ENCODE measurements around the gene NELFE.
"Not testable (repeated sequence)": the region's sequence is repeated elsewhere in the genome, so short reads cannot be mapped to it uniquely, and the experiment has no call there.

The NELFE gene

DNA sequence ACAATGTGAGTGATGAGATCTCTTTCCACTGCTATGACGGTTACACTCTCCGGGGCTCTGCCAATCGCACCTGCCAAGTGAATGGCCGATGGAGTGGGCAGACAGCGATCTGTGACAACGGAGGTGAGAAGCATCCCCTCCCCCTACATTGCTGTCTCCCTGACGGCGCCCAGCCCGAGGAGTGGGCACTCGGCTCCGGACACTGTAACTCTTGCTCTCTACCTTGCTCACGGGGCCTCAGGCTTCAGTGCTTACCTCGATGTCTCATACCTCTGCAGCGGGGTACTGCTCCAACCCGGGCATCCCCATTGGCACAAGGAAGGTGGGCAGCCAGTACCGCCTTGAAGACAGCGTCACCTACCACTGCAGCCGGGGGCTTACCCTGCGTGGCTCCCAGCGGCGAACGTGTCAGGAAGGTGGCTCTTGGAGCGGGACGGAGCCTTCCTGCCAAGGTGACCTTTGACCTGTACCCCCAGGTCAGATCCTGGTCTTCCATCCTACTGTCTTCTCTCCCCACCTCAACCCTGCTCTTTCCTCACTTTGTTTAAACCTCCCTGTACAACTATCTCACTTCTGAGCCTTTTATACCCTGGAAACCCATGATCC, 11.6 kb downstream of the NELFE start:
- FAIRE-seq (no peak), DNase-seq (ENCODE audit: insufficient read length, low spot score) (no peak)
- TF ChIP-seq POU2F2 (IDR thresholded peaks at IDR 0.05; ENCODE audit: low read depth, low read length), result no peak
- TF ChIP-seq TAF1 (IDR thresholded peaks at IDR 0.05; ENCODE audit: low read depth, low read length), result no peak
- TF ChIP-seq POLR2AphosphoS5 (IDR thresholded peaks at IDR 0.05; ENCODE audit: low read depth, low read length), result no peak
- no peak for TF ChIP-seq SPI1 (IDR thresholded peaks at IDR 0.05; ENCODE audit: low read depth, low read length)
- no peak for TF ChIP-seq POLR2A (IDR thresholded peaks at IDR 0.05; ENCODE audit: low read depth, low read length)
- TF ChIP-seq PAX5 (IDR thresholded peaks at IDR 0.05; ENCODE audit: insufficient read depth, low read length, severe bottlenecking), result no peak

DNA sequence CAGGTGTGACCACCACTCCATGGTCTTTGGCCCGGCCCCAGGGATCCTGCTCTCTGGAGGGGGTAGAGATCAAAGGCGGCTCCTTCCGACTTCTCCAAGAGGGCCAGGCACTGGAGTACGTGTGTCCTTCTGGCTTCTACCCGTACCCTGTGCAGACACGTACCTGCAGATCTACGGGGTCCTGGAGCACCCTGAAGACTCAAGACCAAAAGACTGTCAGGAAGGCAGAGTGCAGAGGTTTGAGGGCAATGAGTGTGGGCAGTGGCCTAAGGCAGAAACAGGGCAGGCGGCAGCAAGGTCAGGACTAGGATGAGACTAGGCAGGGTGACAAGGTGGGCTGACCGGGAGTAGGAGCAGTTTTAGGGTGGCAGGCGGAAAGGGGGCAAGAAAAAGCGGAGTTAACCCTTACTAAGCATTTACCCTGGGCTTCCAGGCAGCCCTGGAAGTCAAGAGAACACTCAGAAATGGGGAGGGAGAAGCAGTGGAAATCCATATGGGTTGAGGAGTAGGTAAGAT, 12.3 kb downstream of the NELFE start:
- no peak for DNase-seq (ENCODE audit: insufficient read length, low spot score)
- no peak for FAIRE-seq
- TF ChIP-seq PAX5 (IDR thresholded peaks at IDR 0.05; ENCODE audit: insufficient read depth, low read length, severe bottlenecking) (no peak), SPI1 (IDR thresholded peaks at IDR 0.05; ENCODE audit: low read depth, low read length) (no peak), TAF1 (IDR thresholded peaks at IDR 0.05; ENCODE audit: low read depth, low read length) (no peak), POLR2A (IDR thresholded peaks at IDR 0.05; ENCODE audit: low read depth, low read length) (no peak), POLR2AphosphoS5 (IDR thresholded peaks at IDR 0.05; ENCODE audit: low read depth, low read length) (no peak), POU2F2 (IDR thresholded peaks at IDR 0.05; ENCODE audit: low read depth, low read length) (no peak)

DNA sequence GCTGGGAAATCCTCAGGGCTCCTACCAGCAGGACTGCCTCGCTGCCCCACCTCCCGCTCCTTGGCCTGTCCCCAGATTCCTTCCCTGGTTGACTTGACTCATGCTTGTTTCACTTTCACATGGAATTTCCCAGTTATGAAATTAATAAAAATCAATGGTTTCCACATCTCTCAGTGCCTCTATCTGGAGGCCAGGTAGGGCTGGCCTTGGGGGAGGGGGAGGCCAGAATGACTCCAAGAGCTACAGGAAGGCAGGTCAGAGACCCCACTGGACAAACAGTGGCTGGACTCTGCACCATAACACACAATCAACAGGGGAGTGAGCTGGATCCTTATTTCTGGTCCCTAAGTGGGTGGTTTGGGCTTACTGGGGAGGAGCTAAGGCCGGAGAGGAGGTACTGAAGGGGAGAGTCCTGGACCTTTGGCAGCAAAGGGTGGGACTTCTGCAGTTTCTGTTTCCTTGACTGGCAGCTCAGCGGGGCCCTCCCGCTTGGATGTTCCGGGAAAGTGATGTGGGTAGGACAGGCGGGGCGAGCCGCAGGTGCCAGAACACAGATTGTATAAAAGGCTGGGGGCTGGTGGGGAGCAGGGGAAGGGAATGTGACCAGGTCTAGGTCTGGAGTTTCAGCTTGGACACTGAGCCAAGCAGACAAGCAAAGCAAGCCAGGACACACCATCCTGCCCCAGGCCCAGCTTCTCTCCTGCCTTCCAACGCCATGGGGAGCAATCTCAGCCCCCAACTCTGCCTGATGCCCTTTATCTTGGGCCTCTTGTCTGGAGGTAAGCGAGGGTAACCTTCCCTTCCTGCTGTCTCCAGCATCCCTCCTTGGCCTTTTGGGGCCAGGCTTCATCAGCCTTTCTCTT, 13.0 kb downstream of the NELFE start, which contains the start of gene CFB:
TSS of gene CFB (plus strand) at position 589 of the 863 bp plus-strand sequence. CDS start at position 716, 127 bp downstream.
- DNase-seq (ENCODE audit: insufficient read length, low spot score) (no peak), FAIRE-seq (no peak)
- TF ChIP-seq TAF1 (IDR thresholded peaks at IDR 0.05; ENCODE audit: low read depth, low read length) (no peak), SPI1 (IDR thresholded peaks at IDR 0.05; ENCODE audit: low read depth, low read length) (no peak), PAX5 (IDR thresholded peaks at IDR 0.05; ENCODE audit: insufficient read depth, low read length, severe bottlenecking) (no peak), POLR2A (IDR thresholded peaks at IDR 0.05; ENCODE audit: low read depth, low read length) (no peak), POLR2AphosphoS5 (IDR thresholded peaks at IDR 0.05; ENCODE audit: low read depth, low read length) (no peak), POU2F2 (IDR thresholded peaks at IDR 0.05; ENCODE audit: low read depth, low read length) (no peak)

DNA sequence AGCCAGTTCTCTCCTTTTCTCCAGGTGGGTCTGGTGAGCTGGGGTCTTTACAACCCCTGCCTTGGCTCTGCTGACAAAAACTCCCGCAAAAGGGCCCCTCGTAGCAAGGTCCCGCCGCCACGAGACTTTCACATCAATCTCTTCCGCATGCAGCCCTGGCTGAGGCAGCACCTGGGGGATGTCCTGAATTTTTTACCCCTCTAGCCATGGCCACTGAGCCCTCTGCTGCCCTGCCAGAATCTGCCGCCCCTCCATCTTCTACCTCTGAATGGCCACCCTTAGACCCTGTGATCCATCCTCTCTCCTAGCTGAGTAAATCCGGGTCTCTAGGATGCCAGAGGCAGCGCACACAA, 13.6 kb downstream of the NELFE start:
- no peak for FAIRE-seq
- DNase-seq (ENCODE audit: insufficient read length, low spot score), result no peak
- TF ChIP-seq POU2F2 (IDR thresholded peaks at IDR 0.05; ENCODE audit: low read depth, low read length), result no peak
- no peak for TF ChIP-seq POLR2AphosphoS5 (IDR thresholded peaks at IDR 0.05; ENCODE audit: low read depth, low read length)
- no peak for TF ChIP-seq POLR2A (IDR thresholded peaks at IDR 0.05; ENCODE audit: low read depth, low read length)
- no peak for TF ChIP-seq TAF1 (IDR thresholded peaks at IDR 0.05; ENCODE audit: low read depth, low read length)
- no peak for TF ChIP-seq SPI1 (IDR thresholded peaks at IDR 0.05; ENCODE audit: low read depth, low read length)
- TF ChIP-seq PAX5 (IDR thresholded peaks at IDR 0.05; ENCODE audit: insufficient read depth, low read length, severe bottlenecking), result no peak

DNA sequence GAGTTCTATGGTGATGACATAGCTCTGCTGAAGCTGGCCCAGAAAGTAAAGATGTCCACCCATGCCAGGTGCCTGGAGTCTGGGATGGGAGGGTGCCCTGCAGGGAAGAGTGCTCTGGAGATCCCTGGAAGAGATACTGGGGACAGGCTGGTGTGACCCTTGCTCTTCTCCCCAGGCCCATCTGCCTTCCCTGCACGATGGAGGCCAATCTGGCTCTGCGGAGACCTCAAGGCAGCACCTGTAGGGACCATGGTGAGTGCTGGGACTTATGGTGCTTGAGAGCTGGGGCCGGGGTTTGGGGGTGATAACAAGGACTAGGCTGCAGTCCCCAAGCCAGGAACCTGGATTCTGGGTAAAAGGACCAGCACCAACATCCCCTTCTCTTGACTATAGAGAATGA, 15.0 kb downstream of the NELFE start:
- TF ChIP-seq POU2F2 (IDR thresholded peaks at IDR 0.05; ENCODE audit: low read depth, low read length), result no peak
- no peak for TF ChIP-seq SPI1 (IDR thresholded peaks at IDR 0.05; ENCODE audit: low read depth, low read length)
- TF ChIP-seq POLR2A (IDR thresholded peaks at IDR 0.05; ENCODE audit: low read depth, low read length), result no peak
- TF ChIP-seq POLR2AphosphoS5 (IDR thresholded peaks at IDR 0.05; ENCODE audit: low read depth, low read length), result no peak
- no peak for TF ChIP-seq PAX5 (IDR thresholded peaks at IDR 0.05; ENCODE audit: insufficient read depth, low read length, severe bottlenecking)
- no peak for TF ChIP-seq TAF1 (IDR thresholded peaks at IDR 0.05; ENCODE audit: low read depth, low read length)
- no peak for FAIRE-seq
- DNase-seq (ENCODE audit: insufficient read length, low spot score), result no peak

DNA sequence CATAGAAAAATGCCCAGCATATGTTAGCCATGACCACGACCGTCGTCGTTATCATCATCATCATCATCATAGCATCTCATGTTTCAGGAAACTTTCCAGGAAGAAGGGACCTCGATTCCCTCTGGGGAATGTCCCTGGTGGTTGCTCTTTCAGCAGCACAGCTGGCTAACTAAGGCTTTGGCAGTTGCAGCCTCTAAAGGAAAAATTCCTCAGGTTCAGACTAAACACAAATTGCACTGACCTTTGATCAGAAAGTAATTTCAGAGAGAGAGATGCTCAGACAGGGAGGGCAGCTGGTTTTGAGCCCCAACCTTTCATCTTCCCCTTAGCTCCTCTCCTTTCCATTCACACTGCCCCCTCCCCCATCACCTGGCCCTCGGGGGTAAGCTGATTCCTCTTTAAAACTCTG, 18.5 kb downstream of the NELFE start:
- TF ChIP-seq TAF1 (IDR thresholded peaks at IDR 0.05; ENCODE audit: low read depth, low read length) (no peak), POLR2AphosphoS5 (IDR thresholded peaks at IDR 0.05; ENCODE audit: low read depth, low read length) (no peak), POU2F2 (IDR thresholded peaks at IDR 0.05; ENCODE audit: low read depth, low read length) (no peak), POLR2A (IDR thresholded peaks at IDR 0.05; ENCODE audit: low read depth, low read length) (no peak), SPI1 (IDR thresholded peaks at IDR 0.05; ENCODE audit: low read depth, low read length) (no peak), PAX5 (IDR thresholded peaks at IDR 0.05; ENCODE audit: insufficient read depth, low read length, severe bottlenecking) (no peak)
- FAIRE-seq (no peak), DNase-seq (ENCODE audit: insufficient read length, low spot score) (no peak)

DNA sequence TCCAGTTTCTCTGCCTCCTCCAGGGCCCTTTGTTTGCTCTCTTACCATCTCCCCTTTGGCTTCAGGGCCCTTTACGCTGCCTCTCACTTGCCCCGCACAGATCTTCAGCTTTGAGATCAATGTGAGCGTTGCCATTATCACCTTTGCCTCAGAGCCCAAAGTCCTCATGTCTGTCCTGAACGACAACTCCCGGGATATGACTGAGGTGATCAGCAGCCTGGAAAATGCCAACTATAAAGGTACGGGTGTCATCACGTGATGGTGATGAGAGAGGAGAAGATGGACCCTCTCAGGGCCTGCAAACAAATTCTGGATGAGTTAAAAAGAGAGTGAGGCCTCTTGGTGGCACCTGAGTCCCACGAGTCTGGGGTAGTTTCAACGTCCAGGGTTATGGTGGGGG, 22.9 kb downstream of the NELFE start:
- DNase-seq (ENCODE audit: insufficient read length, low spot score), result no peak
- no peak for FAIRE-seq
- TF ChIP-seq POLR2AphosphoS5 (IDR thresholded peaks at IDR 0.05; ENCODE audit: low read depth, low read length) (no peak), POLR2A (IDR thresholded peaks at IDR 0.05; ENCODE audit: low read depth, low read length) (no peak), TAF1 (IDR thresholded peaks at IDR 0.05; ENCODE audit: low read depth, low read length) (no peak), SPI1 (IDR thresholded peaks at IDR 0.05; ENCODE audit: low read depth, low read length) (no peak), PAX5 (IDR thresholded peaks at IDR 0.05; ENCODE audit: insufficient read depth, low read length, severe bottlenecking) (no peak), POU2F2 (IDR thresholded peaks at IDR 0.05; ENCODE audit: low read depth, low read length) (no peak)

DNA sequence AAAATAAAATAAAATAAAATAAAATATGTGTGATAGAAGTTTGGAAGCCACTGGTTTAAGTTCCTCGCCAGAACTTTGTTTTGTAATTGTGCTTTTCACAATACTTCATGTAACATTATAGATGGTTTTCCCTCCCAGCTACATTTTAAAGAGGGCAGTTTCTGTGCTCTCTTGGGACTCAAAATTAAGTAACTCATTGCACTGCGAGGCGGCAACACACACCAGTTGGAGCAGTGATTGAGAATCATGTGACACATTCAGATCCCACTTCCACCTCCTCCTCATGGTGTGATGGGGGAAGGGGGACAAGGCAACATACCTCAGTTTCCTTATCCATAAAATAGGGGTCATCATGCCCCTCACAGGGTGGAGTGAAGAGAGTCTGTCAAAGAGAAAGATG, 23.8 kb downstream of the NELFE start:
- FAIRE-seq (no peak), DNase-seq (ENCODE audit: insufficient read length, low spot score) (no peak)
- no peak for TF ChIP-seq POLR2A (IDR thresholded peaks at IDR 0.05; ENCODE audit: low read depth, low read length)
- TF ChIP-seq POLR2AphosphoS5 (IDR thresholded peaks at IDR 0.05; ENCODE audit: low read depth, low read length), result no peak
- TF ChIP-seq SPI1 (IDR thresholded peaks at IDR 0.05; ENCODE audit: low read depth, low read length), result no peak
- TF ChIP-seq TAF1 (IDR thresholded peaks at IDR 0.05; ENCODE audit: low read depth, low read length), result no peak
- TF ChIP-seq POU2F2 (IDR thresholded peaks at IDR 0.05; ENCODE audit: low read depth, low read length), result no peak
- no peak for TF ChIP-seq PAX5 (IDR thresholded peaks at IDR 0.05; ENCODE audit: insufficient read depth, low read length, severe bottlenecking)

DNA sequence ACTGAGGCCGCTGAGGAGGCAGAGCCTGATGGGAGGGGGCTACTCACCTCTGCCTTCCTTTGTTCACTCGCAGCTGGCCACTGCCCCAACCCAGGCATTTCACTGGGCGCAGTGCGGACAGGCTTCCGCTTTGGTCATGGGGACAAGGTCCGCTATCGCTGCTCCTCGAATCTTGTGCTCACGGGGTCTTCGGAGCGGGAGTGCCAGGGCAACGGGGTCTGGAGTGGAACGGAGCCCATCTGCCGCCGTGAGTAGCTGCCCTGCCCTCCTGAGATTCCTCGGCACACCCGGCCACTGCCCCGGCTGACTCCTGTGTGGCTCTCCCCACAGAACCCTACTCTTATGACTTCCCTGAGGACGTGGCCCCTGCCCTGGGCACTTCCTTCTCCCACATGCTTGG, 25.2 kb downstream of the NELFE start:
- no peak for DNase-seq (ENCODE audit: insufficient read length, low spot score)
- no peak for FAIRE-seq
- no peak for TF ChIP-seq TAF1 (IDR thresholded peaks at IDR 0.05; ENCODE audit: low read depth, low read length)
- no peak for TF ChIP-seq POLR2AphosphoS5 (IDR thresholded peaks at IDR 0.05; ENCODE audit: low read depth, low read length)
- no peak for TF ChIP-seq POU2F2 (IDR thresholded peaks at IDR 0.05; ENCODE audit: low read depth, low read length)
- TF ChIP-seq SPI1 (IDR thresholded peaks at IDR 0.05; ENCODE audit: low read depth, low read length), result no peak
- no peak for TF ChIP-seq POLR2A (IDR thresholded peaks at IDR 0.05; ENCODE audit: low read depth, low read length)
- TF ChIP-seq PAX5 (IDR thresholded peaks at IDR 0.05; ENCODE audit: insufficient read depth, low read length, severe bottlenecking), result no peak

DNA sequence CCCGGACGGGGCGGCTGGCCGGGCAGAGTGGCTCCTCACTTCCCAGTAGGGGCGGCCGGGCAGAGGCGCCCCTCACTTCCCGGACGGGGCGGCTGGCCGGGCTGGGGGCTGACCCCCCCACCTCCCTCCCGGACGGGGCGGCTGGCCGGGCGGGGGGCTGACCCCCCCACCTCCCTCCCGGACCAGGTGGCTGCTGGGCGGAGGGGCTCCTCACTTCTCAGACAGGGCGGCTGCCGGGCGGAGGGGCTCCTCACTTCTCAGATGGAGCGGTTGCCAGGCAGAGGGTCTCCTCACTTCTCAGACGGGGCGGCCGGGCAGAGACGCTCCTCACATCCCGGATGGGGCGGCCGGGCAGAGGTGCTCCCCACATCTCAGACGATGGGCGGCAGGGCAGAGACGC, 26.6 kb downstream of the NELFE start:
- not testable (repeated sequence) for DNase-seq (ENCODE audit: insufficient read length, low spot score)

More for the DNA sequence above, 26.6 kb downstream of the NELFE start:
- not testable (repeated sequence) for FAIRE-seq

Data from GM12891 (cell line).